Mucosa of rectum (tissue), 2 donors: ENCODE results near the gene HCFC1R1.

Source experiments
- H3K27ac ChIP-seq, 2 donors: one replicate each; pipeline ENCODE4 v1.7.0; 2013; ENCODE audit warnings: inconsistent platforms in 2 of 2, low read depth in 2 of 2, low read length in 2 of 2
- H3K27me3 ChIP-seq, 2 donors: one replicate each; pipeline ENCODE4 v1.7.0; 2013; ENCODE audit warnings: low read length in 2 of 2; ENCODE audit not compliant: control insufficient read depth in 2 of 2, insufficient read depth in 2 of 2
- H3K36me3 ChIP-seq, 2 donors: one replicate each; pipeline ENCODE4 v1.7.0; 2013; ENCODE audit warnings: low read length in 2 of 2; ENCODE audit not compliant: control insufficient read depth in 2 of 2, insufficient read depth in 2 of 2
- H3K4me1 ChIP-seq, 2 donors: one replicate each; pipeline ENCODE4 v1.7.0; 2013; ENCODE audit warnings: low read length in 2 of 2, mild to moderate bottlenecking in 1 of 2; ENCODE audit not compliant: control insufficient read depth in 2 of 2, insufficient read depth in 2 of 2
- H3K4me3 ChIP-seq, 2 donors: one replicate each; pipeline ENCODE4 v1.7.0; 2013; ENCODE audit warnings: low read length in 2 of 2
- H3K9ac ChIP-seq, 2 donors: one replicate each; pipeline ENCODE4 v1.7.0; 2013; ENCODE audit warnings: low read length in 2 of 2, low read depth in 1 of 2, mild to moderate bottlenecking in 1 of 2
- H3K9me3 ChIP-seq, 2 donors: one replicate each; pipeline ENCODE4 v1.7.0; 2013; ENCODE audit warnings: low read length in 2 of 2; ENCODE audit not compliant: control insufficient read depth in 2 of 2
- donor health status: healthy.
- donor health status: Normal muscosa, but diverticular disease.

The HCFC1R1 gene

DNA sequence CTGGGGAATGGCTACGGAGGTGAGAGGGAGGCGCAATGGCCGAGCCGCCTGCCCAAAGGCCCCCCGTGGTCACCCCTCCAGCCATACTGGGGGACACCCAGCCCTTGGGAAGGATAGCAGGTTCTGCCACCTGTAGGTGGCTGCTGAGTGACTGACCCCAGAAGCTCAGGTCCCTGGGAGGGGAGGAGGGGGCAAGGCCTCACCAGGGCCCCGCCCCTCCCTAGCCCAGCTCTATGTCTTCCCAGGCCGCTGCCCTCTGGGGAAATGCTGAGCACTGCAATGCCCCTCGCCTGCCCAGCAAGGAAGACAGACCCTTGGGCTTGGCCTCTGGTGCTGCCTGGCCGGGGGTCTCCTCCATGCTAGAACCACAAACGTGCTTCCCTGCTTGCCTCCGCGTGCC, 22.4 kb downstream of the HCFC1R1 start:
- no peak overlapping the region for H3K4me3 ChIP-seq
- no peak overlapping the region for H3K27ac ChIP-seq
- no peaks in the 10 kb centered on the region for H3K9me3 ChIP-seq
- H3K36me3 ChIP-seq = no peaks in the 10 kb centered on the region
- H3K27me3 ChIP-seq = no peaks in the 10 kb centered on the region
- H3K9ac ChIP-seq = no peak overlapping the region
- H3K4me1 ChIP-seq = peaks cover 7 to 9% of the 10 kb centered on the region in 2 donors

DNA sequence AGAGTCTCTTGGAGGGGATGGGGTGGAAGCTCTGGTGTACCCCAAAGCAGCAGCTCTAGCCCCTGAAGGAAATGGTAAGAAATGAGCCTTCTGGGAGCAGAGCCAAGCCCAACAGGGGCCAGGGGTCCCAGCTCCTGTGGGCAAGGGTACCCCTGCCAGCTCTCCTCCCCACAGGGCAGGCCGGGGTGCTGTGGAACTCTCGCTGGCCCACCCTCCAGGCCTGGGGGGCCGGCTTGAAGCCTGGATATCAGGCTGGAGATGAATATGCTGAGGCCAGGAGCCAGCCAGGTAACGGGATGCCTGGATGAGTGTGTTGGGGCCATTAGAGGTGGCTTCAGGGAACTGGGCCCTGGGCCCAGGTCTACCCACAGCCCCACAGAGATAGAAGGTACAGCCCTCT, 23.2 kb downstream of the HCFC1R1 start:
- Histone ChIP-seq H3K4me3 (no peak overlapping the region), H3K27ac (no peak overlapping the region), H3K9ac (no peak overlapping the region), H3K27me3 (no peaks in the 10 kb centered on the region), H3K36me3 (no peaks in the 10 kb centered on the region), H3K9me3 (no peaks in the 10 kb centered on the region), H3K4me1 (peaks cover 3% of the 10 kb centered on the region in 2 donors)

DNA sequence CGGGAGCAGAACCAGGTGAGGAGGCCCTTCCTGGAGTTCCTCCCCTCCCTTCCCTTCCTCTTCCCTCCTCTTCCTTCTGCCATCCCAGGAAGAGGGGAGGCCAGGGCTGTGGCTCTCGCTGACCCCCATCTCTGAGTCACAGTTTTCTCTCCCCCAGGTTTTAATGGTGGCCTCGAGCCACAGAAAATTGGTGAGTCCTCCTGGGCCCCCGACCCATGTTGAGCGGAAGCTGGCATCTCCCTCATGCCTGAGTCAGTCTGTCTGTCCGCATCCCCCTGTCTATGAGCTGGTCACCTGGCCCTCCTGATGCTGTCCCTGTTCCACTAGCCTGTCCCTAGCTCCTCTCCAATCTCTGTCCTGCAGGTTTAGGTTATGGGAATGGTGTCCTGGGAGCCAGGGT, 23.8 kb downstream of the HCFC1R1 start:
- no peaks in the 10 kb centered on the region for H3K36me3 ChIP-seq
- H3K27ac ChIP-seq = no peak overlapping the region
- no peaks in the 10 kb centered on the region for H3K27me3 ChIP-seq
- peaks cover 2 to 3% of the 10 kb centered on the region in 2 donors for H3K4me1 ChIP-seq
- no peak overlapping the region for H3K9ac ChIP-seq
- H3K4me3 ChIP-seq = no peak overlapping the region
- no peaks in the 10 kb centered on the region for H3K9me3 ChIP-seq

DNA sequence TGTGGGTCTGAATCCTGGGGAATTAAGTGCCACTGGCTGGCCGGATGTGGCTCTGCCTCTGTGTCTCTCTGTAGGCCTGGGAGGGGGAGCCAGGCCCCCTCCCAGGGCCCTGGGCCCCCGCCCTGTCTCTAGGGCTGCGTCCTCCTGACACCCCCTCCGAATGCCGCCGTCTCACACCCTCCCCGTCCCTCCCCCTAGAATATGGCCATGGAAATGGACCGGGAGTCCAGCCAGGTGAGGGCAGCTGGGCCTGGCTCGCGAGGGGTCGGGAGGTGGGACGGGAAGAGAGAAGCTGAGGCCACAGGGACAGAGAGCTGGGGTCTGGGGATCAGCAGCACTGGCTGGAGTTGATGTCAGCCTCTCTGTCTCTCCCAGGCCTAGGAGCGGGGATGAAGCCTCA, 27.4 kb downstream of the HCFC1R1 start:
- no peaks in the 10 kb centered on the region for H3K27me3 ChIP-seq
- H3K4me3 ChIP-seq = no peak overlapping the region
- H3K9me3 ChIP-seq = no peaks in the 10 kb centered on the region
- H3K4me1 ChIP-seq = peaks cover 4 to 6% of the 10 kb centered on the region in 2 donors
- H3K9ac ChIP-seq = no peak overlapping the region
- no peak overlapping the region for H3K27ac ChIP-seq
- H3K36me3 ChIP-seq = no peaks in the 10 kb centered on the region

DNA sequence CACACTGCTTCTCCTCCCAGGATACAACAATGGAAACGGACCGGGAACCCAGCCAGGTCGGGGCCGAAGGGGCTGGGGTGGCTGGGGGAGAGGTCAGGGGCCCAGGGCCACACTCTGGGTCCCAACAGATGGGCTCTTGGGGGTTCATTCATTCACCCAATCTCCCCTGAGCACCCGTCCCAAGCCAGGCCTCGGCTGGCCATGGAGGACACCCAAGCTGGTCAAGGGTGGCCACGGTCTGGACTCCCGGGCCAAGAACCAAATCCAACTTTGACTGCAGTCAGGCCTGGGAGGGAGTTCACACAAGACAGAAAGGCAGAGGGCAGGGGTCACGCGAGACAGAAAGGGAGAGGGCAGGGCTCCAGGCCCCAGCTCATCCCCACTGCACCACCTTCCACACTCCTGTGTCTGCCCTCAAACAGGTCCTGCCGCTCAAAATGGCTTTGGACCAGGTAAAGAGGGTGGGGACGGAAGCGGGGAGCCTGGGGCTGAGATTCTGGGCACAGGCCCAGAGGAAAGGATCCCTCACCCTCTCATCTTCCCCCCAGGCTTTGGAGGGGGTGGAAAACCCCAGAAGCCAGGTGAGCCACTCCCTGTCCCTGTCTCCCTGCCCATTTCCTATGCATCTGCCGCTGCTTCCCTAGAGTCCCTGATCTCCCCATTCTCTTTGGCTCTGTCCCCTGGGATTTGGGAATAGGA, 31.2 kb downstream of the HCFC1R1 start:
- Histone ChIP-seq H3K36me3 (no peaks in the 10 kb centered on the region), H3K4me3 (no peak overlapping the region), H3K27me3 (no peaks in the 10 kb centered on the region), H3K9me3 (no peaks in the 10 kb centered on the region), H3K4me1 (peaks cover 8 to 14% of the 10 kb centered on the region in 2 donors), H3K9ac (no peak overlapping the region), H3K27ac (peak overlapping the region in 1 of 2 donors; percentile 76)

DNA sequence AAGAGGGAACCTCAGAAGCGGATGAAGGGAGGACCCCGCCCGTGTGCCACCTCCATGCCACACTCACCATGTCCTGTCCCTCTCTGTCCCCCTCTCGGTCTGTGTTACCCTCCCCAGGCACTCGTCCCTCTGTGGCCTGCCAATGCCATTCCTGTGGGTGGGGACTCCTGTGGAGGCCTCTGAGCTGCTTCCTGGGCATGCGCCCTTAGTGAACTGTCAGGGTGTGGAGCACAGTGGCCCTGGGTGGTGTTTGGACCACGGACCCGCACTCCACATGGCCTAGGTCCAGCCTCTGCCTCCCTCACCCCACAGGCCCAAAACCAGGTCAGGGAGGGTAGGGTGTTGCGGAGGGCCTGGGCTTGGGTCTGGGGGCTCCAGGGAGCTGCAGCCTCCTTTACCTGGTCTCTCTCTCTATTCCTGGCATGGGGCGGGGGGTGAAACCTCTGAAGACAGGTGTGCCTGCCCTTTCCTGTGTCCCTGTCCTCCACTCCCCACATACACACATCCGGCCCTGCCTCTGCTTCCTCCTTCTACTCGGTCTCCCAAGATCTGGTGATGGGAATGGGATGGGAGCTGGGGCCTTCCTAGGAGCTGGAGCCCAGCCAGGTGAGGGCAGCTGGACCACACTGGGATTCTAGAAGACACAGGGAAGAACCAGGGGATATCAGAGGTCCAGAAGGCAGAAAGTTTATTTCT, 32.0 kb downstream of the HCFC1R1 start:
- Histone ChIP-seq H3K36me3 (no peaks in the 10 kb centered on the region), H3K9me3 (no peaks in the 10 kb centered on the region), H3K9ac (no peak overlapping the region), H3K27ac (peak overlapping the region in 1 of 2 donors; percentile 76), H3K27me3 (no peaks in the 10 kb centered on the region), H3K4me3 (no peak overlapping the region), H3K4me1 (peaks cover 8 to 14% of the 10 kb centered on the region in 2 donors)

DNA sequence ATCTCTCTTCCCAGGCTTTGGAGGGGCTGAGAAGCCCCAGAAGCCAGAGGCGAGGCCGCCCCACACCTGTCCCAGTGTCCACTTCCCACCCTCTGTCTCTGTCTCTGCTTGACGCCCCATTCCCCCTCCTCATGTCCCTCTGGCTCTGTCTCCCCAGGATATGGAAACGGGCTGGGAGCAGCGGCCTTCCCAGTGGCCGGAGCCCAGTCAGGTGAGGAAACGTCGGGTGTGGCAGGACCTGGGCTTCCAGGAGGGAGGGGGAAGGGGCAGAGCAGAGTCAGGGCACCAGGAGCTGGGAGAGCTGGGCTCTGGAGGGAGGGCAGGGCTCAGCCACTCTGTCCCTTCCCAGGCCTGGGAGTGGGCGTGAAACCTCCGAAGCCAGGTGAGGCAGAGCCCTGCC, 32.9 kb downstream of the HCFC1R1 start:
- Histone ChIP-seq H3K9me3 (no peaks in the 10 kb centered on the region), H3K9ac (no peak overlapping the region), H3K27me3 (no peaks in the 10 kb centered on the region), H3K36me3 (no peaks in the 10 kb centered on the region), H3K4me3 (no peak overlapping the region), H3K4me1 (peaks cover 8 to 14% of the 10 kb centered on the region in 2 donors), H3K27ac (peak overlapping the region in 1 of 2 donors; percentile 76)

DNA sequence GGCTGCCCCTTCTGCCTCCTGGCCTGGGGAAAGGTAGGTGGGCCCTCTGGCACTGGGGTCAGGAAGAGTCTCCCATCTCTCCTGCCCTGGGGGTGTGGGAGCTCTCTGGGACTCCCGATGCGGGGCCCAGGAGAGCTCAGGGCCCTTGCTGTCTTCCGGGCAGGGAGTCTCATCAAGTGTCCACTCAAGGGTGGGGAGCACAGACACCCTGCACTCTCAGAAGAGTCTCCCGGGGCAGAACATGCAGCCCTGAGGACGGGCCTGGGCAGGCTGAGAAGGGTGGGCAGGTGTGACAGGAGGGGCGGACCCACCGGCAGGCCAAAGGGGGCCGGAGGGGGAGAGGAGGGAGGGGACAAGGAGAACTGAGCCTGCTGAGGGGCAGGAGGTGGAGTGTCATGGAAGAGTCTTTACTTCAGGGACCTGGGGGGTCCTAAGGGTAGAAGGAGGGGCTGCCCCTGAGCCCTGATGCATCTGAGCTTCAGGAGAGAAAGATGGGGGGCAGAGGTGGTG, 35.1 kb downstream of the HCFC1R1 start:
- H3K4me3 ChIP-seq = no peak overlapping the region
- no peak overlapping the region for H3K27ac ChIP-seq
- no peaks in the 10 kb centered on the region for H3K36me3 ChIP-seq
- no peak overlapping the region for H3K9ac ChIP-seq
- H3K27me3 ChIP-seq = no peaks in the 10 kb centered on the region
- H3K9me3 ChIP-seq = no peaks in the 10 kb centered on the region
- H3K4me1 ChIP-seq = peaks cover 13 to 14% of the 10 kb centered on the region in 2 donors

DNA sequence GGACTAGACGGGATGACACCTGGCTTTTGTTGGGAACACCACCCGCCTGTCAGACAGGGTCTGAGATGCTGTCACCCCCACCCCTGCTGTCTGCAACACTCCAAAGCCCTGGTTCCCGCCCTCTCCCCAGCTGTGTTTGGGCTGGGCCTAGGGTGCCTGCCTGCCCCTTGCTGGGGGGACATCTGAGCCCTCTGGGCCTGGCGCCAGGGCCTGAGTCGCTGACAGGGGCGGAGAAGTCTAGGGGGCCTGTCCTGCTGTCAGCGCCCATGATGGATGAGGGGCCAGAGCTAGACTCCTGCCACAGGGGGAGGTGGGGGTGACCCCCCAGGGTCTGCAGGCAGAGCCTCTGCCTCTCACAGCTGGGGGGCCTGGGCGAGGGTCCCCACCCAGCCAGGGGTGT, 35.9 kb downstream of the HCFC1R1 start:
- no peak overlapping the region for H3K27ac ChIP-seq
- H3K27me3 ChIP-seq = no peaks in the 10 kb centered on the region
- H3K4me1 ChIP-seq = peaks cover 13 to 14% of the 10 kb centered on the region in 2 donors
- H3K36me3 ChIP-seq = no peaks in the 10 kb centered on the region
- H3K9me3 ChIP-seq = no peaks in the 10 kb centered on the region
- no peak overlapping the region for H3K4me3 ChIP-seq
- H3K9ac ChIP-seq = no peak overlapping the region

DNA sequence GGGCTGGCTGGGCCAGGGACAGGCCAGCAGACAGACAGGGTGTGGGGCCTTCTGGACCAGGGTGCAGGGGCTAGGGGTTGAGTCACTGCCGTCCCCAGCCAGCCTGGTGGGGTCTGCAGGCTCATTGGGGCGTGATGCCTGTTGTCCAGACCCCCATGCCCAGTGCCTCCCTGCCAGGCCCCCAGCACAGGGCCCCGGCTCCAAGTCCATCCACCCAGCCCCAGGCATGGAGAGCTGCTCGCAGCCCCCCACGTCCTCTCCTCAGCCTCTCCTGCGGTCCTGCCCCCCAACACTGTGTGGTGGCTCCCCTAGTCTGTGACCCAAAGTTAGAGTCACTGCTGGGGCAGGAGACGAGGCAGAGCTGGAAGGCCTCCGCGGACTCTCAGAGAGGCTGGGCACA, 36.5 kb downstream of the HCFC1R1 start:
- Histone ChIP-seq H3K9me3 (no peaks in the 10 kb centered on the region), H3K36me3 (no peaks in the 10 kb centered on the region), H3K9ac (no peak overlapping the region), H3K4me3 (no peak overlapping the region), H3K4me1 (peaks cover 13 to 14% of the 10 kb centered on the region in 2 donors), H3K27me3 (no peaks in the 10 kb centered on the region), H3K27ac (no peak overlapping the region)
